Measurements from ENCODE around the gene COMMD9.

Gene COMMD9

DNA sequence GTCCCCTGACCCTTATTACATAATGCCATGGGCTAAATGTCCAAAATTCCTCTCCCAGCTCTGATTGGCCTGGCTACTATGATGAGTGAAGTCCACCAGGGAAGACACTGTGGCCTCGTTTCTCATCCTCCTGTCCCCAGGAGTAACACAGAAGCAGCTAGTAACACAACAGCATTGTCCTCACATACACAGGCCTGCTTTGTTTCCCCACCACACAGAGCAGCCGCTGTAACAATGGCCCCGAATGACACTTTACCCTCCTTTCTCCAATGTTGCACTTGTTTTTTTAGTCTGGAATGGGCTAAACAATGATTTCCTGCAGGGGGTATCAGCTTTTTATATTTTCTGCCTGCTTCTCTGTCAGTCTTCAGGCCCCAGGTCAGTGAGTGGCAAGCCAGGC, 6.7 kb upstream of the COMMD9 start, which contains the start of gene PRR5L:
Gene PRR5L (plus strand): TSS at position 363 of the 400 bp plus-strand sequence. CDS start 104,834 bp downstream, outside the sequence.
- no peak for DNase-seq

DNA sequence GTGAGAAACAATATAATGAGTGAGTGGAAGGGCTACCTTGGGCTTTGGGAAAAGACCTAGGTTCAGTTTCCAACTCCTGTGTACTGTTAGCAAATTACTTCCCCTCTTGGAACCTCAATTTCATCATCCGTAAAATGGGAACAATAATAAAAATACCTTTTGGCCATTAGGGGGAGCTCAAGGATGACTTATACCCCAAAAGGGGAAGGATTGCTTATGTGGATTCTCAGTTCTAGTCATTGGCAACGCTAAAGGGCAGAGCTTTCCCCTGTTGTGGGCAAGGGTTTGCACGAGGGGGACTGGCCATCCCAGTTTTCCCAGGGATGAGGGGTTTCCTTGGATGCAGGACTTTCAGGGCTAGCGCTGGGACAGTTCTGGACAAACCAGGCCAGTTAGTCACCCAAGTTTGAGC, 3.1 kb upstream of the COMMD9 start:
- peak; percentile 71 for DNase-seq

DNA sequence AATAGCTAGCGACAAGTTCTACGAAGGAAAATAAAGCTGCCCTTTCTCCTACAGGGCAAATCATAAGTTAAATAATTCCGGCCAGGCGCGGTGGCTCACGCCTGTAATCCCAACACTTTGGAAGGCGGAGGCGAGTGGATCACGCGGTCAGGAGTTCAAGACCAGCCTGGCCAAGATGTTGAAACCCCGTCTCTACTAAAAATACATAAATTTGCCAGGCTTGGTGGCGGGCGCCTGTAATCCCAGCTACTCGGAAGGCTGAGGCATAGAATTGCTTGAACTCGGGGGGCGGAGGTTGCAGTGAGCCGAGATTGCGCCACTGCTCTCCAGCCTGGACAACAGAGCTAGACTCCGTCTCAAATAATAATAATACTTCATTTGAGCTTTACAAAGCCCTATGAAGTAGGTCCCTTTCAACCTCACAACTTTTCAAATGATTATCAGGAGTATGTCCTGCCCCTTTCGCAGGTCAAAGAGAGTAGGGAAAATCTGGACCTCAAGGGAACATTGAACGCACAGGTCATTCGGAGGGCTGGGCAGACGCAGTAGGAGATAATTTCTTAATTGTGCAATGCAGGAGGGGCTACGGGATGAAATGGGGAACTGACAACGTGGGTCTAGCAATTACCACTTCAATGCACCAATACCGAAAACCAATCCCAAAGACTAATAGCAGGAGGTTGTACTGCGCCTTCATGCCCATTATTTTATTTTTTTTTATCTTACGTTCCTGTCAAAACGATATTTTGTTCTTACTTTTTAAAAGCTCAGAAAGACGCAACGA, 590 bp downstream of the COMMD9 start:
- no peak for DNase-seq

DNA sequence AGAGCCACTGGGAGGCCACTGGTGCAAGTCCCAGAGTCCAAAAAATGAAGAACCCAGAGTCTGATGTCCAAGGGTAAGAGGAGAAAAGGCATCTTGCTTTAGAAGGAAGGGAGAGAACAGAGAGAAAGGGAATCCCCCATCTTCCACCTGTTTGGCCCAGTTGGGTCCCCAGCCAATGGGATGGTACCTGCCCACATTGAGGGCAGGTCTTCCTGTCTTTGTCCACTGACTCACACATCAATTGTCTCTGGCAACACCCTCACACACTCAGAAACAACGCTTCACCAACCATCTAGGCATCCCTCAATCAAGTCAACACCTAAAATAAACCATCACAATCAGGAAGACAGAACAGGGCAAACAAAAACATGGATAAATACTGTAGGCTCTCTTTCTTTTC, 6.3 kb downstream of the COMMD9 start:
- DNase-seq, result no peak

DNA sequence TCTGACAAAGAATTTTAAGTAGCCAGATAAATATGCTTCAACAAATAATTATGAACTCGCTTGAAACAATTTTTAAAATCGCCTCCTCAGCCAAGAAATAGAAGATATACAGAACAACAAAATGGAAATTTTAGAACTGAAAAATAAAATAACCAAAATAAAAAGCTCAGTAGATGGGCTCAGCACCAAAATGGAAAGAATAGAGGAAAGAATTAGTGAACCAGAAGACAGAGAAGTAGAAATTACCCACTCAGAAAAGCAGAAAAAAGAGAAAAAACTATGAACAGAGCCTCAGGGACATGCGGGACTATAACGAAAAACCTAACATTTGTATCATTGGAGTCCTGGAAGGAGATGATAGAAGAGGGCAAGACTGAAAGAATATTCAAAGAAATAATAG, 7.4 kb downstream of the COMMD9 start:
- DNase-seq, result no peak

DNA sequence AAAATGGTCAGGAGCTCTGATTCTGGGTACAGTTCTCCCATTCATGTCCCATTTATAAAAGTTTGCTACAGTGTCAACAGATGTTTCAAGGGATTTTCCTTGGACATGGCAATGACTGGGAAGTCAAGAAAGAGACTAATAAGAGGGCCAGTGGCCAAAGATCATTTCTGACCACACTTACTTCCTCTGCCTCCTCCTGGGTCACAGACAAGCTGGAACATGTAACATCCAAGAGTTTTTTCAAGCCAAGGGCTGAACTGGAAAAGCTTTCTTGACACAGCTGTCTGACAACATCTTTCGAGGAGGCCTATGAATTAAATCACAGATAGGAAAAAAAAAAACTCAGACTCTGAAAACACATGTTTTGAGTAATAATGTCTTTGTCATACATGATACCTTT, 8.7 kb downstream of the COMMD9 start:
- no peak for DNase-seq

DNA sequence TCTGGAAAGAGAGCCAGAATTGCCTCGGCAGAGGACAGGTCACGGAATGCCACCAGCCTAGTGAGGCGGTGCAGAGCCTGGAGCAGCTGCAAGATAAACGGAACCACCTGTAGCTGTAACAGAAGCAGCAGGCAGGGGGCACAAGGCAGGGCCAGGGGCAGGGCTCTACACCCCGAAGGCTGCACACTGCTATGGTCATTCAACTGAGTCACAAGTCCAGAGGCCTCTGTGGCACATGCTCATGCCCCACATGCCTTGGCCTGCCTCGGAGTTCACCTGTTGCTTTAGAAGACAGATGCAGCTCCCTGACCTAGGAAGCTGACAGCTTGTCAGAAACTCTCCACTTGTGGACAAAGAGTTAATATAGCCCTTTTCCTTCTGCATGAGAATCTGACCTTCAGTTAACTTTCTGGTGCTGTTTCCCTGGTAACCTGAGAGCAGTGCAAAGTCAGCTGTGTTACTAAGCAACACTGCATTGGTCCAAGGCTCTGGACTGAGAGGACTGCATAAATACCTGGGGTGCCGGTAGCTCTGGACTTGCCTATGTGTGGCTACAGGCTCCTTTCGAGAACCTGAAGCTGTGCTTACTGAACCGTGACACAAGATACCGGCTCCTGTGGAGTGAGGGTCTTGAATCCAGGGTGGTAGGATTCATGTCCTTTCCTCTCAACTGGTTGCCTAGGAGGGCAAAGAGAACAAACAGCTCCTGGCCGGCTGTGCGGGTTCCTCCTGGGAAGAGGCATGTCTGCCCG, 10.5 kb downstream of the COMMD9 start:
- no peak for DNase-seq

DNA sequence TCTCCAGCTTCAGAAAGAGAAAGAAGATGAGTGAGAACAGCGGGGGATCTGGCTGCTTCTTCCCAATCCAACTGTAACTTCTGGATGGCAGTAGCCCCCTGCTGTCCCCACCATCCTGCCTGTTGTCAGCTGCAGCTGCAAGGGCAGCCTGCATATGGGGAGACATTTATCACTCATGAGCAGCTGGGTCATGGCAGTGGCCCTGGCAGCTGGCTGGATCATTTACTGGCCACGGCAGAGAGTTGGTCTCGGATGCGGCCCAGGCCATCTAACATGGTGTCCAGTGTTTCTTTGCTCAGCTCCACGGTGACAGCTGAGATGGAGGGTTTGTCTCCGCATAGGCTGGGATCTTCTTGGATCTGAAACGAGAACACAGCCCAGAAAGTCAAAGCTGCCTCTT, 14.8 kb downstream of the COMMD9 start:
- no peak for DNase-seq

DNA sequence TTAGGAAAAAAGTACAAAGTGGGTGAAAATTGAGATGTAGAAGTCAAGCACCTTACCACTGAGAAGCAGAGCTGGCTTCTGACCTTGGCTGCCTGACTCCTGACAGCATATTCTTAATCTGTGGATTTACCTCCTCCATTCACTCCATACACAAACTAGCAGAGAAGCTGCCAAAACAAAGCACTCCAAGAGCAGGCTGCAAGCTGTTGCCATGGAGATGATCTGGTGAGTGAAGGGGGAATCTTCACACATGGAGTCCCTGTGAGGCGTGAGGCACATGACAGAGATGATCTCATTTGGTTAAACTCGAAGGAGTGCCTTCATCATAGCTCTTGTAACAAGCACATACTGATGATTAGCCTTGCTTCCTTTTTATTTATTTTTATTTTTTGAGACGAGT, 16.1 kb downstream of the COMMD9 start:
- DNase-seq, result no peak

DNA sequence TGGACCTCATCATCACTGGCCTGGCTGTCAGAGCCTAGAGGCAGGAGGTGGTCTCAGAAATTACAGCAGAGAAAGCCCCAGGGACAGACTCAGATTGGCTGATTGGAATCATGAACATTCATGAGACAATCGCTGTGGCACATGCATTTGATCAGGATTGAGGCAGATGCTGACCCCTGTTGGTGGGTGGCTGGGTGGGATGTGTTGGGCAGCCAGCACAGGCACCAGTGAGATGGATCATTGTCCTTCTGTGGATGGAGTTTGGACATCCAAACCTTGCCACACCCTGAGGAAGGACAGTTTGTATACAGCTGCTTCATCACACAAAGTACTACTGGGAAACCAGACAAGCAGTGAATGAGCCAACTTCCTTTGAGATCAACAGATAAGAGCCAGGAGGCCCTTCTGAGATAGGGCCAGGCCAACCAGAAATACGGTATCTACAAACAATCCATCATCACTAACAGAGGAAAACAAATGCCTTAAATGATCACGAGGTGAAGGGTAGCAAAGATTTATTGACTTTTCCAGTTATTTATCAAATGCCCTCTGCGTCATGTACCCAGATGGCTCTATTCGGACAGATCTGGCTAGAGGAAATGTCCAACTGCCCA, 17.3 kb downstream of the COMMD9 start:
- no peak for DNase-seq

DNA sequence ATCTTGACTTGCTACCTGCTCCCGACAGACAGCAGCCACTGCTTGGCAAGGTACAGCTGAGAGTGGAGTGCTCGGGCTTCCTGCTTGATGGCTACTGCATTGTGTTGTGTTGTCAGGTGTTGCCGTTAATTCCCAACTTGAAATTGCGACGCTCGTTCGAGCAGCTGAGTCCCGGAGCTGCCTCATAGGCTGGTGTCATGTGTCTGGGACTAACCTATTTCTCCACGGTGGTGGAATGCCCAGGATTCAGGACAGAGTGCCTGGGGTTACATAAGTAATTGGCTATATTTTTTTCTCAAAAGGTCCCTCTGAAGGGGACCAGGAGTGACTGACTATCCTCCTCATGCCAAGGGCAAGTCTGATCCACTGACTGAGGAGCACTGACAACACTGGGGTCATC, 18.5 kb downstream of the COMMD9 start:
- DNase-seq, result no peak

DNA sequence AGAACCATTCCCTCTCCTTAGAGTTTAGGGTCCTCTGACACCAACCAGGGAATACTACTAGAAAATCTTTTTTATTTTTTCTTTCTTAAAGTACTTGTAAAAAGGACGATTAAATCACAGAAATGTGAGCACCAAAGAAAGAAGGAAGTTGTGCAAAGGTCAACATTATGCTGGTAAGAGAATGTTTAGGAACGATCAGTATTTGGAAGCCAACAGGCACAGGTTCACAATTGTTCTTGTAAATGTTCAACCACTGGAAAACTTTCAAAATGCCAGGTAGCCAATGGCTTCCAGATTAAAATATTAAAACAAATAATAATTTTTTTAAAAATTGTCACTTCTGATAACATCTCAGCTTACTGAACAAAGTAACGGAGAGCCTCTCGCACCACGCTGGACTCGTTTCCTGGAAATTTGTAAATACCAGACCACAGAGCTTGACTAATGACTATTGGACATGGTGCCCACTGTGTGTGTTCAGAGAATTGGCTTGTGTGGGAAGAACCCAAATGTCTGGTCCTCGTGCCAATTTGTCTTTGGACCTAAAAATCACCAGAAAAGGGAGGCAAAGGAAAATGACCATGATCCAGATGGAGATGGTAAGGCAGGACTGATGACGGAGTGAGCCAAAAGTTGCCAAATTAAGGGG, 20.8 kb downstream of the COMMD9 start:
- no peak for DNase-seq

DNA sequence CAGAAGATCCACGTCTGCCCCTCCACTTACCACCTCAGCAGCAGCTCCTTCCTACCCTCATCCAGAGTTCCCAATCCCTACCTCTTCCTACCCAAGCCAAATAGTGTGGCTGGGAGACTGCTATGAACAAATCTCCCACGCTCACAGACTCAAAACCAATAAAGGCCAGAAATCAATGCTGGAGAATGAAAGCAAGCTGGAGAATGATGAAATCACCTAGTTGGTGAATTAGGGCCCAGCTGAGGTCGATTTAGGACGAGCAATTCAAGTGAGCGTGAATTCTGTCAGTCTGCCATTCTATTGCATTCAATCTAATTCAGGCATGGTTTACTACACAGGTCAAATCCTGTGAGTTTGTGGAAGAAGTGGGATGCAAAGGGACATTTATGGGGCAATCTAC, 22.5 kb downstream of the COMMD9 start:
- DNase-seq, result no peak

DNA sequence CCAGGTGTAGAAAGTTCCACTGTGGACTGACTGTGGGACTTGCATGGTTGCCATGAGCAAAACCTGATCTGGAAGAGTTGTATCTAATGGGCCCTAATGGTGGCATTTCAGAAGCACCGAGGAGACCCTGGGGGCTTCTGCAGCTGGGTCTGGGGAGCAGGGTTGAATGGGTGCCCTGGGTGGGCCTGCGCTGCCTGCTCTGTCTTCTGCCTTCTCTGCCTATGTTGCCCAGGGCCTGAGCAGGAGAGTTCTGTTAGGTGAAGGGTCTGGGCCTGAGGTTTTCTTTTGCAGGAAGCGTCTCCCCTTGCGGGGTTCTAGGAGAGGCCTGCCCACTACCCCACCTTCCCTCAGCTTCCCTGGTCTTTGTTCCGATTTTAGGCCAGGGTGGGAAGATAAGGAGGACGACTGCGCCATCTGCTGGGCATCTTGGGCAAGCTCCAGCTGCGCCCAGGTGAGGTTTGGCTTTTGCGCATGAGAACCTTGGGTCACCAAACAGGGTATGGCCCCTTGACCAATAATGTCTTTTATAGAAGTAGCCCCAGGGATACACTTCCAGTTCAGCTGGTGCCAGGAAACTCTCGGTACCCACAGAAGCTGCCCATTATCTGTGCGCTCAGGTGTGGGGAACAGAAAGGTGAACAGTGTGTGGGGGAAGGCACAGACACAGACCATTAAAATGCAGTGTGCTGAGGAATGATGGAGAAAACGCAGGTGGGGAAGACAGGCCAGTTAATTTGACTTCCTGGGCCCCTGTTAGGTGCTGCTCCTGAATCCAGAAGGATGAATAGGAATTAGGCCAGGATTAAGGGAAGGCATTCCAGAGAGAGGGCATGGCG, 23.2 kb downstream of the COMMD9 start:
- DNase-seq, result peak; percentile 45

DNA sequence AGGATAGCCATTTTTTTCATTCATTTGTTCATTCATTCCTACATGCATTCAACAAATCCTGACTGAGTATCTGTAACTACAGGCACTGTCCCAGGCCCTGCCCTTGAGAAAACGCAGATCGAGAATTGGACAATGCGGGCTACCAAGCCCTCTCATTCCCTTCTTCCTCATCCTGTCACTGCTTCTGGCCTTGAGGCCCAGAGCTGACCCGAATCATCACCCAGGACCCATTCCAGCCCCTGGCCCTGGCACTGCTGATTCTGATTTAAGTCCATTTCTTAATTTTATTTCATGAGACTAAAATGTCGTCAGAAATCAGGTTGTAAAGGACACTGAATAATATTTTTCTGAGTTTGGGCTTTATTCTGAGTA, 24.3 kb downstream of the COMMD9 start:
- no peak for DNase-seq

DNA sequence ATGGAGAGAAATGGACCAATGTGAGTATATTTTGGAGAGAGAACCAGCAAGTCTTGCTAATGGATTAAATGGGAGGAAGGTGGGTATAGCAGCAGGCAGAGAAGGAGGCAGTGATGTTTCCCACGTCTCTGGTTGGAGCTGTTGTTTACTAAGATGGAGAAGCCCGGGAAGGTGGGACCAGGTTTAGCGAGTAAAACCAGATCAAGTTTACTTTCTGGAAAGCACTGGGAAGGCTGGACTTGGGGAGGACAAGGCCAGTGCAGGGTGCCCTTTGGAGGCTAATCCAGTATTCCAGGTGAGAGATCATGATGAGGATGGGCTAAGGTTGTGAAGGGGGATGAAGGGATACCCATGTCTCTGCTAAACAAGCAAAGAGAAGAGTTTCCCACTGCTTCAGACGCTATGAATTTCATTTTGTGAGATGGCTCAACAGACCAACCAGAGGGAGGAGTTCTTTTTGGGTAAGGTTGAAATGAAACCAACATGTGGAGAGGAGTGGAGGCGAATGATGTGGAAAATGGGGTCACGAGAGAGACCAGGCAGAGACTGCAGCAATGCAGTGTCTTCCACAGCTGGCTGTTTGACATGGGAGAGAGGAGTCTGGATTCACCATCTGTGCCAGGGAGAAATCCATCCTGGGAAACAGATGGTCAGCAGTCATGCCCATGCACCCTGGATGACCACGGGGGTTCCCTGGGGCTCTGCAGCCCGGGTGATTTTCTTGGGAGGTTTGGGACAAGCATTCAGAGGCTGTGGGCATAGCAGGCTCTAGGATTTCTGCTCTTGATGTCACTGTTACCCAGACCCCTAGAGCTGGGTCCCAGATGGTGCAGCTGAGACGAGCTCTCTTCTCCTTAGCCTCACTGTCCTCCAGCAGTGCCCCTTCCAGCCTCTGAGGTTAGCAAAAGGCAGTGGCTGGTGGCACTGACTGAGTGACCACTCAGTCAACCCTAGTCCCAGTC, 24.9 kb downstream of the COMMD9 start:
- DNase-seq, result no peak

DNA sequence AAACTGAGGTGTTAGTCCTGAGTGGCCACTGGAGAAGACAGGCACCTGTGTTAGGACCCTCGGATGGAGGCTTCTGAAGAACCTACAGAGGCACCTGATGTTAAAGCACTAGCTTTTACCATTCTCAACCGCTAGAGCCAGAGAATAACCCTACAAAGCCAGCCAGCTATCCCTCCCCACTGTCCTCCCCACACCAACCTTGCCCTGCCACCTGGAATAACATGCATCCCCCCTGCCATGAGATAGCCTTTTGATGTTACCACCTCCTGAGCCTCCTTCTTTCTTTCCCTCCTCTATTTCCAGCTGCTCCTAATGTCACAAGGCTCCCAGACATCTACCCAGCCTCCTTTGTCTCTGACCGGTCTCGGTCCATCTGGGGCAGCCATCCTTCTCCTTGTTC, 28.1 kb downstream of the COMMD9 start:
- DNase-seq, result no peak

DNA sequence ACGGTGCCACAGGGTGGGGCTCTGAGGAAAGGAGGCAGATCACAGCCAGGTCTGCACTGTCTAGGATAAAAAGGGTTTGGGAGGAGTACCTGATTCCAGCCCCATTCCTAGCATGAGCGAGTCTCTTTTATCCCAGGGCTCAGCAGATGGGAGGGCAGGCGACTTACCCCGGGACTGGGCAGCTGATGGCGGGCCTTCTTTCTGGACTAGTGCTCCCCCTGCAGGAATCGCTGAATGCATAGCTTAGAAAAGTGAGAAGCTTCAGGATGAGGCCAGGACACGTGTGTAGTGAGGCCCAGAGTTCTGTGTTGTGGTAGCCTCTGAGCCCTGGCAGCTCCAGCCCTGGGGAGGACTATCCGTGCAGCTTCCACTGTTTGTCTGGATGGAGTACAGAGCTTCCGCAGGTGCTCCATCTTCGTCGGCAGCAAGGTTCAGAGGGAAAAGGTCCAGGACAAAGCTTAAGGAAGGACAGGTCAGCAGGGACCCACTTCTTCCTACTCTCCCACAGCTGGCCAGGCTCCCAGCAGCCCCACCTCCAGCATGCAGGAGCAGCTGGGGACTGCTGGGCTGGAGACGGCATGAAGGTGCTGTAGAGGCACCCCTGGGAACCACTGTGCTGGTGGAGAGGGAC, 30.4 kb downstream of the COMMD9 start:
- DNase-seq, result peak; percentile 2

DNA sequence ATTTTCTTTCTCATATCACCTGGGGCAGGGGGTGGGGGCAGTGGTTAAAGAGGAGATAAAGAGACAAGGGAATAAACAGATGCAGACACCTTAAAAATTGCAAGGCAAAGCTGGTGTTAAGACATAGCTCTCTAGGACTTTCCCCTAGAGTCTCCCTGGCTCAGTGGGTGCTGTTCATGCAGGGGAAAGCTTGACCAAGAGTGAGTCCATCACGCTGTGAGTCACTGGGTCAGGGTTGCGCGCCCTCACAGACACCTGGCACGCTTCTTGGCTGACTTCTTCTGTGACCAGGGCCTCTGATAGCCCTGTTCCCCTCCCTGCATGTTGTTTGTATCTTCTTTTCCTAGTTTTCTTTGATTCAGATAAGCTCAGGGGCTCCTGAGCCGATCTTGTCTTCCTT, 31.9 kb downstream of the COMMD9 start:
- DNase-seq, result no peak

DNA sequence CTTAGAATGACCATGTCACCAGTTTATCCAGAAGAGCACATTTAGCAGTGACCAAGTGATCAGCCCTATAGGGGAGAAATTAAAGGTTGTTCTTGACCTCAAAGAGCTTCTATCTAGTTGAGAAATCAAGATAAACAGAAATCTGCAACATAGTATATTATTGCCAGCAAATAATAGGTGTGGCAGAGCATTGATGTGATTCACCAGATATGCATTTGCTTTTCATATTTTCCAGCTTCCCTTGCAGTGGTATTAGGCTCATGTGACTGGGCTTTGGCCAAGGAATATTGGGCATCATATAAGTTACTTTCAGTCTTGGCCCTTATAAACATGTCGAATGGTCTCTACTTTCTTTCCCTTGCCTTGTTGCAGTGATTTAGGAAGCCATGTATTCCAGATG, 34.5 kb downstream of the COMMD9 start:
- DNase-seq, result no peak

DNA sequence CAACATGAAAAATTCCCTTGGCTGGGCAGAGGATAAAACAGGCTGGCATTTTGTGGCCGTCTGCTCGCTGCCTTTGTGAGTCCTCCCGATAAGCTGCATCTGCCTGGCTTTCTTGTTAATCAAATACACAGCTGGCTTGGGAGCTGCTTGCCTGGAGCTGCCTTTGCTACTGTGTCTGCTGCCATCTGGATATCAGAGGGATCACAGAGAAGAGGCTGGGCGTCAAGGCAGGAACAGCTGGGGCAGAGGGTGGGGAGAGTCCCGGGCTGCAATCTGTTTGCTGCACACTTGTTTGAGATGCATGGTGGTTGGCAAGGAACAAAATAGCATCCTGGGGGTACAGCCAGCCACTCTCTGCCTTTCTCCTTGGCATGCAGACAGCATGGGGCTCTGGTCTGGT, 36.0 kb downstream of the COMMD9 start:
- no peak for DNase-seq
